Heart left ventricle (tissue), 13 donors: ENCODE results near the gene TSPAN11.

Experiments used
- POLR2A ChIP-seq, 2 donors: fragments of 450-650 bp; IDR thresholded peaks; one replicate each; pipeline ENCODE4 v1.6.1; 2017; ENCODE audit warnings: antibody characterized with exemption in 2 of 2, mild to moderate bottlenecking in 2 of 2, moderate library complexity in 2 of 2
- TF ChIP-seq, protein P1 (sequence below), 12 donors: fragments of 200-600 bp; sonication (generic) in 4 of 12; IDR thresholded peaks; one replicate each; pipeline versions ENCODE4 v1.5.0 to v1.8.0; 2018 to 2022; ENCODE audit warnings: antibody characterized with exemption in 12 of 12, mild to moderate bottlenecking in 5 of 12
- donor health status: ischemic (EF 13 %, LVEDD 7.1; RV severe dilation, severe dysfunction).
- donor health status: DM: no; HTN: yes; CAD: no.
- donor health status: DM: no; HTN: no; CAD: no.
- donor health status: ischemic (EF 25% LVEDD 6.9; RV normal size, moderate dysfunction).
- donor health status: ischemic (EF 25% LVEDD 5.7; RV mildly dilated, moderate dysfunction).
- donor health status: ischemic (EF 35%, LVEDD 5.7; RV mildly dilated, moderate dysfunction).
- donor health status: nonischemic (EF 11% LVEDD 7.7; RV severe dilation, severe dysfunction).
- donor health status: DM: yes; HTN: yes; CAD: no.
- donor health status: PGD.
- donor health status: ischemic (EF 29% LVEDD 5.4; RV normal size, mild dysfunction).
- donor health status: nonischemic (EF 23%, LVEDD 6.1; RV moderate dilation, normal function).

DNA sequence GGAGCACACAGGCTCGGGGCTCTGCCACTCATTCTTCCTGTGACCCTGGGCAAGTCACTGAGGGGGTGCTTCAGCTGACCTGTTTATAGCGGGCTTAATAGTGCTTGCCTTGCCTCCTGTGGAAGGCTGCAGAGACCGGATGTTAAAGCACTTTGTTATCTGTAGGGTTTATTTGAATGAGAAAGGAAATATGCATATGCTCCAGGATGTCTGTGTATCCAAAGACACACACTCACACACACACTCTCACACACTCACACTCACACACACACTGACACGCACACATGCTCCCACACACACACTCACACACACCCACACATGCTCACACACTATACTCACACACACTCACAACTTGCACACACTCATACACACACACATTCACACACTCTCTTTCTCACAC, 91.0 kb downstream of the TSPAN11 start:
- TF ChIP-seq, protein P1, sequence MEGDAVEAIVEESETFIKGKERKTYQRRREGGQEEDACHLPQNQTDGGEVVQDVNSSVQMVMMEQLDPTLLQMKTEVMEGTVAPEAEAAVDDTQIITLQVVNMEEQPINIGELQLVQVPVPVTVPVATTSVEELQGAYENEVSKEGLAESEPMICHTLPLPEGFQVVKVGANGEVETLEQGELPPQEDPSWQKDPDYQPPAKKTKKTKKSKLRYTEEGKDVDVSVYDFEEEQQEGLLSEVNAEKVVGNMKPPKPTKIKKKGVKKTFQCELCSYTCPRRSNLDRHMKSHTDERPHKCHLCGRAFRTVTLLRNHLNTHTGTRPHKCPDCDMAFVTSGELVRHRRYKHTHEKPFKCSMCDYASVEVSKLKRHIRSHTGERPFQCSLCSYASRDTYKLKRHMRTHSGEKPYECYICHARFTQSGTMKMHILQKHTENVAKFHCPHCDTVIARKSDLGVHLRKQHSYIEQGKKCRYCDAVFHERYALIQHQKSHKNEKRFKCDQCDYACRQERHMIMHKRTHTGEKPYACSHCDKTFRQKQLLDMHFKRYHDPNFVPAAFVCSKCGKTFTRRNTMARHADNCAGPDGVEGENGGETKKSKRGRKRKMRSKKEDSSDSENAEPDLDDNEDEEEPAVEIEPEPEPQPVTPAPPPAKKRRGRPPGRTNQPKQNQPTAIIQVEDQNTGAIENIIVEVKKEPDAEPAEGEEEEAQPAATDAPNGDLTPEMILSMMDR (IDR thresholded peaks at IDR 0.05): no peak
- TF ChIP-seq POLR2A (IDR thresholded peaks at IDR 0.05): no peak
